ENCODE measurements around the gene GALNT3.

GALNT3 gene

DNA sequence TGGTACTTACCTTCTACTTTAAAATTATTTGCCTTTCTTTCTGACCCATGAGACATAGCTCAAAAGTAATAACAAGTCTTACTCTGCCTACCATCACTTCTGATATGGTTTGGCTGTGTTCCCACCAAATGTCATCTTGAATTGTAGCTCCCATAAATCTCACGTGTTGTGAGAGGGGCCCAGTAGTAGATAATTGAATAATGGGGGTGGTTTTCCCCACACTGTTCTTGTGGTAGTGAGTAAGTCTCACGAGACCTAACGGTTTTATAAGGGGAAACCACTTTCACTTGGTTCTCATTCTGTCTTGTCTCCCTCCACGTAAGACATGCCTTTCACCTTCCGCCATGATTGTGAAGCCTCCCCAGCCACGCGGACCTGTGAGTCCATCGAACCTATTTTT lies 47.5 kb downstream of the GALNT3 start:
- no peaks in the 10 kb centered on the region for H3K4me1 ChIP-seq (ENCODE audit: control insufficient read depth, insufficient read depth, low read length)
- no peak overlapping the region for H3K27ac ChIP-seq (ENCODE audit: insufficient read depth, low read depth, low read length, poor library complexity, severe bottlenecking)
- no peak overlapping the region for H3K4me3 ChIP-seq (ENCODE audit: insufficient read depth, low read depth, low read length)
- H3K27me3 ChIP-seq (ENCODE audit: control insufficient read depth, insufficient read depth, low read length, poor library complexity, severe bottlenecking) = no peaks in the 10 kb centered on the region
- no peaks in the 10 kb centered on the region for H3K36me3 ChIP-seq (ENCODE audit: control insufficient read depth, insufficient read depth, low read length)
- WGBS, 2 experiments = 90 to 94% methylated on average over 8 of the region's 8 CpGs
- H3K9me3 ChIP-seq (ENCODE audit: control insufficient read depth, low read length) = no peaks in the 10 kb centered on the region

GRCh38 chr2:165745916-165746315 lies 48.1 kb downstream of the GALNT3 start:
- 89% methylated on average over 2 of the region's 2 CpGs for WGBS, 2 experiments
- H3K4me3 ChIP-seq (ENCODE audit: insufficient read depth, low read depth, low read length) = no peak overlapping the region

DNA sequence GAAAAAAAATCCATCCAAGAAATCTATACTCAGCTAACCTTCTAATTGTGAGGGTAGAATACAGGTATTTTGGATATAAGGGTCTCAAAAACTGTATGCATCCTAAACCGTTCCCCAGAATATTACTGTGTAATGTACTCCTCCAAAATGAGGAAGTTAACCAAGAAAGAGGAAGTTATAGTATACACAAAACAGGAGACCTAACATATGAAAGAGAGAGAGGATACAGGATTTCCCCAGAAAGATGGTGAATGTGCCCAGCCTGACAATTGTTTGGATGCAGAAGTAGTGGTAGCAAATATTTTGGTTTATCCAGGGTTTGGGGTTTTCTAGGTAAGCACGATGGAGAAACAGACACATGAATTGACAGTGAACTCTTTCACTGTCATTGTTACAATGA lies 50.6 kb downstream of the GALNT3 start:
- 70 to 100% methylated on average over 1 to 2 of the region's 2 CpGs for WGBS, 2 experiments

More at GRCh38 chr2:165745916-165746315, 48.1 kb downstream of the GALNT3 start:
- Histone ChIP-seq H3K9me3 (ENCODE audit: control insufficient read depth, low read length) (no peaks in the 10 kb centered on the region), H3K27ac (ENCODE audit: insufficient read depth, low read depth, low read length, poor library complexity, severe bottlenecking) (no peak overlapping the region), H3K4me1 (ENCODE audit: control insufficient read depth, insufficient read depth, low read length) (no peaks in the 10 kb centered on the region), H3K27me3 (ENCODE audit: control insufficient read depth, insufficient read depth, low read length, poor library complexity, severe bottlenecking) (no peaks in the 10 kb centered on the region), H3K36me3 (ENCODE audit: control insufficient read depth, insufficient read depth, low read length) (no peaks in the 10 kb centered on the region)

GRCh38 chr2:165725421-165725820 lies 68.6 kb downstream of the GALNT3 start:
- no peak overlapping the region for H3K4me3 ChIP-seq (ENCODE audit: insufficient read depth, low read depth, low read length)
- no peak overlapping the region for H3K27ac ChIP-seq (ENCODE audit: insufficient read depth, low read depth, low read length, poor library complexity, severe bottlenecking)
- H3K36me3 ChIP-seq (ENCODE audit: control insufficient read depth, insufficient read depth, low read length) = no peaks in the 10 kb centered on the region
- no peaks in the 10 kb centered on the region for H3K27me3 ChIP-seq (ENCODE audit: control insufficient read depth, insufficient read depth, low read length, poor library complexity, severe bottlenecking)
- no peaks in the 10 kb centered on the region for H3K9me3 ChIP-seq (ENCODE audit: control insufficient read depth, low read length)
- H3K4me1 ChIP-seq (ENCODE audit: control insufficient read depth, insufficient read depth, low read length) = no peaks in the 10 kb centered on the region

More for the DNA sequence above, 50.6 kb downstream of the GALNT3 start:
- Histone ChIP-seq H3K4me3 (ENCODE audit: insufficient read depth, low read depth, low read length) (no peak overlapping the region), H3K27me3 (ENCODE audit: control insufficient read depth, insufficient read depth, low read length, poor library complexity, severe bottlenecking) (no peaks in the 10 kb centered on the region), H3K27ac (ENCODE audit: insufficient read depth, low read depth, low read length, poor library complexity, severe bottlenecking) (no peak overlapping the region), H3K9me3 (ENCODE audit: control insufficient read depth, low read length) (no peaks in the 10 kb centered on the region), H3K36me3 (ENCODE audit: control insufficient read depth, insufficient read depth, low read length) (no peaks in the 10 kb centered on the region), H3K4me1 (ENCODE audit: control insufficient read depth, insufficient read depth, low read length) (no peaks in the 10 kb centered on the region)

- Histone ChIP-seq H3K9me3 (ENCODE audit: control insufficient read depth, low read length) (no peaks in the 10 kb centered on the region), H3K4me3 (ENCODE audit: insufficient read depth, low read depth, low read length) (no peak overlapping the region), H3K36me3 (ENCODE audit: control insufficient read depth, insufficient read depth, low read length) (no peaks in the 10 kb centered on the region), H3K4me1 (ENCODE audit: control insufficient read depth, insufficient read depth, low read length) (no peaks in the 10 kb centered on the region), H3K27ac (ENCODE audit: insufficient read depth, low read depth, low read length, poor library complexity, severe bottlenecking) (no peak overlapping the region), H3K27me3 (ENCODE audit: control insufficient read depth, insufficient read depth, low read length, poor library complexity, severe bottlenecking) (no peaks in the 10 kb centered on the region)
Observed at GRCh38 chr2:165720511-165720910, 73.5 kb downstream of the GALNT3 start.

GRCh38 chr2:165718610-165719210 lies 75.3 kb downstream of the GALNT3 start:
- WGBS, 2 experiments = 83 to 96% methylated on average over 1 of the region's 1 CpG
- no peaks in the 10 kb centered on the region for H3K9me3 ChIP-seq (ENCODE audit: control insufficient read depth, low read length)
- no peak overlapping the region for H3K4me3 ChIP-seq (ENCODE audit: insufficient read depth, low read depth, low read length)
- H3K27ac ChIP-seq (ENCODE audit: insufficient read depth, low read depth, low read length, poor library complexity, severe bottlenecking) = no peak overlapping the region
- H3K4me1 ChIP-seq (ENCODE audit: control insufficient read depth, insufficient read depth, low read length) = no peaks in the 10 kb centered on the region
- no peaks in the 10 kb centered on the region for H3K27me3 ChIP-seq (ENCODE audit: control insufficient read depth, insufficient read depth, low read length, poor library complexity, severe bottlenecking)
- H3K36me3 ChIP-seq (ENCODE audit: control insufficient read depth, insufficient read depth, low read length) = no peaks in the 10 kb centered on the region

- Histone ChIP-seq H3K9me3 (ENCODE audit: control insufficient read depth, low read length) (no peaks in the 10 kb centered on the region), H3K36me3 (ENCODE audit: control insufficient read depth, insufficient read depth, low read length) (no peaks in the 10 kb centered on the region), H3K4me3 (ENCODE audit: insufficient read depth, low read depth, low read length) (no peak overlapping the region), H3K27ac (ENCODE audit: insufficient read depth, low read depth, low read length, poor library complexity, severe bottlenecking) (no peak overlapping the region), H3K4me1 (ENCODE audit: control insufficient read depth, insufficient read depth, low read length) (no peaks in the 10 kb centered on the region), H3K27me3 (ENCODE audit: control insufficient read depth, insufficient read depth, low read length, poor library complexity, severe bottlenecking) (no peaks in the 10 kb centered on the region)
- 100% methylated on average over 1 of the region's 1 CpG; no CpG with 5 or more reads in 1 of the 2 experiments for WGBS, 2 experiments
Observed at GRCh38 chr2:165716091-165716490, 78.0 kb downstream of the GALNT3 start.

- Histone ChIP-seq H3K27ac (ENCODE audit: insufficient read depth, low read depth, low read length, poor library complexity, severe bottlenecking) (no peak overlapping the region), H3K4me3 (ENCODE audit: insufficient read depth, low read depth, low read length) (no peak overlapping the region), H3K4me1 (ENCODE audit: control insufficient read depth, insufficient read depth, low read length) (no peaks in the 10 kb centered on the region), H3K27me3 (ENCODE audit: control insufficient read depth, insufficient read depth, low read length, poor library complexity, severe bottlenecking) (no peaks in the 10 kb centered on the region), H3K9me3 (ENCODE audit: control insufficient read depth, low read length) (no peaks in the 10 kb centered on the region), H3K36me3 (ENCODE audit: control insufficient read depth, insufficient read depth, low read length) (no peaks in the 10 kb centered on the region)
- WGBS, 2 experiments = 81 to 83% methylated on average over 3 of the region's 3 CpGs
Observed at GRCh38 chr2:165706960-165707487, 87.0 kb downstream of the GALNT3 start.

GRCh38 chr2:165701147-165701546 lies 92.9 kb downstream of the GALNT3 start:
- Histone ChIP-seq H3K9me3 (ENCODE audit: control insufficient read depth, low read length) (no peaks in the 10 kb centered on the region), H3K27ac (ENCODE audit: insufficient read depth, low read depth, low read length, poor library complexity, severe bottlenecking) (peak overlapping the region; percentile 55), H3K4me3 (ENCODE audit: insufficient read depth, low read depth, low read length) (no peak overlapping the region), H3K27me3 (ENCODE audit: control insufficient read depth, insufficient read depth, low read length, poor library complexity, severe bottlenecking) (no peaks in the 10 kb centered on the region), H3K36me3 (ENCODE audit: control insufficient read depth, insufficient read depth, low read length) (no peaks in the 10 kb centered on the region), H3K4me1 (ENCODE audit: control insufficient read depth, insufficient read depth, low read length) (peaks cover 20% of the 10 kb centered on the region)
- WGBS, 2 experiments = 84 to 90% methylated on average over 6 of the region's 6 CpGs

GRCh38 chr2:165700531-165700930 lies 93.5 kb downstream of the GALNT3 start:
- H3K9me3 ChIP-seq (ENCODE audit: control insufficient read depth, low read length) = no peaks in the 10 kb centered on the region
- no peaks in the 10 kb centered on the region for H3K36me3 ChIP-seq (ENCODE audit: control insufficient read depth, insufficient read depth, low read length)
- H3K4me3 ChIP-seq (ENCODE audit: insufficient read depth, low read depth, low read length) = no peak overlapping the region
- peaks cover 20% of the 10 kb centered on the region for H3K4me1 ChIP-seq (ENCODE audit: control insufficient read depth, insufficient read depth, low read length)
- no peaks in the 10 kb centered on the region for H3K27me3 ChIP-seq (ENCODE audit: control insufficient read depth, insufficient read depth, low read length, poor library complexity, severe bottlenecking)
- 36 to 43% methylated on average over 5 of the region's 5 CpGs for WGBS, 2 experiments
- H3K27ac ChIP-seq (ENCODE audit: insufficient read depth, low read depth, low read length, poor library complexity, severe bottlenecking) = peak overlapping the region; percentile 55

Measured in ectodermal cell (in vitro differentiated cells).